H9 (cell line): ENCODE measurements around the gene UGT1A6. TPM values are rescaled to one million over a fixed set of nuclear protein-coding genes. Genes with fewer than 3 reads are reported as not detected.

Source experiments
- DNase-seq: peaks from one replicate; pipeline ENCODE4 v3.0.0-alpha.2; 2017
- H2AFZ ChIP-seq: one replicate; pipeline ENCODE4 v1.6.1; 2013; ENCODE audit warnings: mild to moderate bottlenecking, low read length, control low read depth, moderate library complexity
- H2AK5ac ChIP-seq: 2 replicates; pipeline ENCODE4 v1.6.1; 2013; ENCODE audit warnings: low read length, control low read depth, mixed read lengths; ENCODE audit not compliant: insufficient read length
- H2BK120ac ChIP-seq: one replicate; pipeline ENCODE4 v1.6.1; 2013; ENCODE audit warnings: low read depth, mild to moderate bottlenecking, low read length, control low read depth, inconsistent platforms; ENCODE audit not compliant: poor library complexity, severe bottlenecking
- H2BK12ac ChIP-seq: 2 replicates; pipeline ENCODE4 v1.6.1; 2013; ENCODE audit warnings: low read length, control low read depth, mixed read lengths, low read depth; ENCODE audit not compliant: insufficient read length
- H2BK15ac ChIP-seq: 2 replicates; pipeline ENCODE4 v1.6.1; 2013; ENCODE audit warnings: low read depth, low read length, control low read depth
- H2BK20ac ChIP-seq: one replicate; pipeline ENCODE4 v1.6.1; 2013; ENCODE audit warnings: low read depth, mild to moderate bottlenecking, low read length, control low read depth, inconsistent platforms; ENCODE audit not compliant: poor library complexity, severe bottlenecking
- H2BK5ac ChIP-seq: 2 replicates; pipeline ENCODE4 v1.6.1; 2013; ENCODE audit warnings: low read length, control low read depth, mixed read lengths; ENCODE audit not compliant: insufficient read length
- H3K14ac ChIP-seq: 2 replicates; pipeline ENCODE4 v1.6.1; 2013; ENCODE audit warnings: low read length, control low read depth; ENCODE audit not compliant: insufficient read depth
- H3K18ac ChIP-seq: 2 replicates; pipeline ENCODE4 v1.6.1; 2013; ENCODE audit warnings: low read depth, mild to moderate bottlenecking, mixed read lengths, low read length, control low read depth; ENCODE audit not compliant: insufficient read length
- H3K23ac ChIP-seq: 2 replicates; pipeline ENCODE4 v1.6.1; 2013; ENCODE audit warnings: low read length, control low read depth, mixed read lengths, low read depth; ENCODE audit not compliant: insufficient read length
- H3K23me2 ChIP-seq: 2 replicates; pipeline ENCODE4 v1.6.1; 2013; ENCODE audit warnings: low read depth, mild to moderate bottlenecking, mixed read lengths, low read length, control low read depth; ENCODE audit not compliant: insufficient read length, poor library complexity, severe bottlenecking
- H3K27ac ChIP-seq: 2 replicates; pipeline ENCODE4 v1.5.1; 2013; ENCODE audit warnings: low read length, control low read depth, mixed read lengths, low read depth; ENCODE audit not compliant: insufficient read length
- H3K27me3 ChIP-seq: 2 replicates; pipeline ENCODE4 v1.6.1; 2013; ENCODE audit warnings: low read length, control low read depth, inconsistent platforms; ENCODE audit not compliant: insufficient read depth
- H3K4ac ChIP-seq: 2 replicates; pipeline ENCODE4 v1.6.1; 2013; ENCODE audit warnings: low read depth, mild to moderate bottlenecking, control low read depth, inconsistent platforms, low read length, moderate library complexity
- H3K4me1 ChIP-seq: 2 replicates; pipeline ENCODE4 v1.6.1; 2013; ENCODE audit warnings: low read length, control low read depth, inconsistent platforms; ENCODE audit not compliant: insufficient read depth
- H3K4me2 ChIP-seq: 2 replicates; pipeline ENCODE4 v1.6.1; 2013; ENCODE audit warnings: low read length, control low read depth, mixed read lengths; ENCODE audit not compliant: insufficient read length, insufficient read depth
- H3K56ac ChIP-seq: 2 replicates; pipeline ENCODE4 v1.6.1; 2013; ENCODE audit warnings: low read depth, mild to moderate bottlenecking, mixed read lengths, low read length, control low read depth; ENCODE audit not compliant: insufficient read length
- H3K79me1 ChIP-seq: 2 replicates; pipeline ENCODE4 v1.6.1; 2013; ENCODE audit warnings: low read depth, mild to moderate bottlenecking, moderate library complexity, low read length, control low read depth, inconsistent platforms; ENCODE audit not compliant: insufficient read depth, poor library complexity, severe bottlenecking
- H3K79me2 ChIP-seq: 2 replicates; pipeline ENCODE4 v1.6.1; 2013; ENCODE audit warnings: low read length, control low read depth, inconsistent platforms; ENCODE audit not compliant: insufficient read depth
- H3K9ac ChIP-seq: 2 replicates; pipeline ENCODE4 v1.6.1; 2013; ENCODE audit warnings: low read length, control low read depth, mixed read lengths; ENCODE audit not compliant: insufficient read length; ENCODE audit errors: extremely low read depth
- H3K9me3 ChIP-seq: one replicate; pipeline ENCODE4 v1.6.1; 2013; ENCODE audit warnings: low read depth, low read length, inconsistent platforms; ENCODE audit not compliant: control insufficient read depth
- H3T11ph ChIP-seq: one replicate; pipeline ENCODE4 v1.6.1; 2013; ENCODE audit warnings: mild to moderate bottlenecking, low read length, control low read depth, inconsistent platforms
- H4K20me1 ChIP-seq: one replicate; pipeline ENCODE4 v1.6.1; 2013; ENCODE audit not compliant: control insufficient read depth, insufficient read length, insufficient read depth
- H4K5ac ChIP-seq: 2 replicates; pipeline ENCODE4 v1.6.1; 2013; ENCODE audit warnings: low read depth, mild to moderate bottlenecking, mixed read lengths, low read length, control low read depth; ENCODE audit not compliant: insufficient read length
- H4K8ac ChIP-seq: replicated peaks from 2 replicates; pipeline ENCODE4 v1.6.1; 2013; ENCODE audit warnings: low read length, control low read depth, mixed read lengths, low read depth; ENCODE audit not compliant: insufficient read length
- H4K91ac ChIP-seq: 2 replicates; pipeline ENCODE4 v1.6.1; 2013; ENCODE audit warnings: low read depth, mild to moderate bottlenecking, moderate library complexity, mixed read lengths, low read length, control low read depth; ENCODE audit not compliant: insufficient read length
- H3K27ac Mint-ChIP-seq, 3 experiments: 2 replicates in 2 of 3; 3 replicates in 1 of 3; pipeline ENCODE4 v1.8.0; 2020 to 2021; ENCODE audit warnings: mixed read lengths in 3 of 3, mild to moderate bottlenecking in 1 of 3, moderate library complexity in 1 of 3
- H3K27me3 Mint-ChIP-seq: 2 replicates; pipeline ENCODE4 v1.8.0; 2021; ENCODE audit warnings: low read depth, mild to moderate bottlenecking, moderate library complexity, mixed read lengths
- H3K36me3 Mint-ChIP-seq, 3 experiments: 2 replicates in 2 of 3; 3 replicates in 1 of 3; pipeline ENCODE4 v1.8.0; 2020 to 2021; ENCODE audit warnings: low read depth in 3 of 3, mixed read lengths in 3 of 3; ENCODE audit not compliant: insufficient read depth in 1 of 3
- H3K4me1 Mint-ChIP-seq, 2 experiments: 2 replicates each; pipeline ENCODE4 v1.8.0; 2020; ENCODE audit warnings: mixed read lengths in 2 of 2
- H3K4me3 Mint-ChIP-seq, 2 experiments: 2 replicates in 1 of 2; 3 replicates in 1 of 2; pipeline ENCODE4 v1.8.0; 2020 to 2021; ENCODE audit warnings: mild to moderate bottlenecking in 2 of 2, mixed read lengths in 2 of 2, moderate library complexity in 1 of 2
- H3K9me3 Mint-ChIP-seq, 2 experiments: 2 replicates in 1 of 2; 3 replicates in 1 of 2; pipeline ENCODE4 v1.8.0; 2020; ENCODE audit warnings: mild to moderate bottlenecking in 2 of 2, mixed read lengths in 2 of 2, moderate library complexity in 1 of 2
- CTCF ChIP-seq: fragments of 200-600 bp; sonication (generic); conservative IDR thresholded peaks from 3 replicates; pipeline ENCODE4 v1.8.0; 2021; ENCODE audit warnings: antibody characterized with exemption, mild to moderate bottlenecking
- WGBS: extraction: QIAGEN DNeasy Blood & Tissue Kit; methylation state at CpG from one replicate; pipeline ENCODE4 v1.1.7; 2013; ENCODE audit warnings: missing lambda C conversion rate, low lambda C conversion rate, mixed read lengths; ENCODE audit not compliant: insufficient read length; ENCODE audit errors: extremely low coverage; 5-methylcytosine and 5-hydroxymethylcytosine counted together
- total RNA-seq: library from RNA; stranded (reverse); gene quantifications from 2 replicates; pipeline ENCODE4 v1.2.1, GENCODE V29; 2021

The UGT1A6 gene
- total RNA-seq, 1 experiment from 2014 or later = not detected

GRCh38 chr2:233793465-233794127 lies 100.9 kb downstream of the UGT1A6 start:
- Histone ChIP-seq H2BK120ac (no peak overlapping the region), H3T11ph (no peak overlapping the region), H3K4ac (no peak overlapping the region), H3K79me1 (no peaks in the 10 kb centered on the region), H4K5ac (no peak overlapping the region), H2AFZ (no peak overlapping the region), H2BK12ac (no peak overlapping the region), H2AK5ac (no peak overlapping the region), H3K9me3 (no peaks in the 10 kb centered on the region), H2BK20ac (no peak overlapping the region), H4K91ac (no peak overlapping the region), H2BK5ac (no peak overlapping the region), H3K27ac (no peak overlapping the region), H3K79me2 (no peaks in the 10 kb centered on the region), H3K56ac (no peak overlapping the region), H3K23ac (no peak overlapping the region), H4K20me1 (no peaks in the 10 kb centered on the region), H3K4me2 (no peak overlapping the region), H3K4me1 (no peaks in the 10 kb centered on the region), H3K27me3 (no peaks in the 10 kb centered on the region), H2BK15ac (no peak overlapping the region), H4K8ac (no peak overlapping the region), H3K23me2 (no peaks in the 10 kb centered on the region), H3K9ac (no peak overlapping the region), H3K18ac (no peak overlapping the region), H3K14ac (no peak overlapping the region; the same call in 1 of the 2 replicates)
- Mint-ChIP-seq H3K4me3 (no peak overlapping the region), H3K9me3 (peaks cover 0 to 3% of the 10 kb centered on the region in 2 experiments; a peak in 3 of 5 replicates), H3K36me3 (no peaks in the 10 kb centered on the region; a peak in 1 of 7 replicates), H3K4me1 (no peaks in the 10 kb centered on the region), H3K27me3 (peaks cover 14% of the 10 kb centered on the region), H3K27ac (no peak overlapping the region; a peak in 1 of 7 replicates)
- no peak for TF ChIP-seq CTCF
- WGBS = no CpG with 5 or more reads among the region's 18 CpGs
- DNase-seq = peak; percentile 21
